Cortex of kidney (tissue), 1 donor: ENCODE data around the gene RETREG3.

Experiments
- DNase-seq: peaks from one replicate; lab custom pipeline; 2025; lab: John Stamatoyannopoulos, UW

Gene RETREG3

DNA sequence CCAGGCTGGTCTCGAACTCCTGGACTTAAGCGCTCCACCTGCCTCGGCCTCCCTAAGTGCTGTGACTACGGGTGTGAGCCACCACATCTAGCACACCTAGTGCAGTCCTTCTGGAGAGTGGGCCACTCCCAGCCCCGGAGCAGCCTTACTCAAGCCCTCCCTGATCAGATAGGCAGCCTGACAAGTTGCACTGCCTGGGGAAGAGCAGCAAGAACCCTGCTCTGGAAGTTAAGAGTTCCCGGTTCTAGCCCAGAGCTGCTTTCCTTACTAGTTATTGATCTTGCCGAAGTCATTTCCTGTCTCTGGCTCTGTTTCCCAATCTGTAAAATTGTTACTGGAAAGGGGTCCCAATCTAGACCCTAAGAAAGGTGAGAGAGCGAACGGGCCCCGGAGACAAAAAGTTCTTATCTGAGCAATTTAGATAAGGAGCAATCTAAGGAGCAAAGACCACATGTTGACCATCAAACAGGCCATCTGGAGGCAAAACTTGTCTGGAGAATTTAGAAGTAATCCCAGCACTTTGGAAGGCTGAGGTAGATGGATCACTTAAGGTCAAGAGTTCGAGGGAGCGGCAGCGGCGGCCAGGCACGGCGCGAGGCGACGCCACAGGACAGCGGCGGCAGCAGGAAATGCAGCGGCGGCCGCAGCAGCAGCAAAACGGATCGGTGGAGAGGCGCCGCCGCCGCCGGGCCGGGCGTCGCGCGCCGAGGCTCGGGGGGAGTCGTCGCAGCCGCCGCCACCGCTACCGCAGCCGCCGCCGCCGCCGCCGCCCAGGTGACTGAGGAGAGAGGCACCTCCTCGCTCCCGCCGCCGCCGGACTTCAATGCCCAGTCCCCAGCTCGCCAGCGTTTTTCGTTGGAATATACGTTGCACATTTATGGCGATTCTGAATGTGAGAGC is 77.5 kb downstream of the RETREG3 start:
- no peak for DNase-seq

DNA sequence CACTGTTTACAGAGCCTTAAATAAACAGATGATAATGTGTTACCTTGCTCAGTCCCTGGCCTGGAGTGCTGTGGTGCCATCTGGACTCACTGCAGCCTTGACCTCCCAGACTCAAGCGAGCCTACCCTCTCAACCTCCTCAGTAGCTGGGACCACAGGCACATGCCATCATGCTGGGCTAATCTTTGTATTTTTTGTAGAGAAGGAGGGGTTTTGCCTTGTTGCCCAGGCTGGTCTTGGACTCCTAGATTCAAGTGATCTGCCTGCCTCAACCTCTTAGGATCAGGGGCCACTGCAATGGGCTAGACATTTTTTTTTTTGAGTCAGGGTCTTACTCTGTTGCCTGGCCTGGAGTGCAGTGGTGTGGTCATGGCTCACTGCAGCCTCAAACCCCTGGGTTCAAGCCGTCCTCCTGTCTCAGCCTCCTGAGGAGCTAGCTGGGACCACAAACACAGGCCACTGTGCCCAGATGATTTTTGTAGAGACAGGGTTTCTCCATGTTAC is 78.2 kb downstream of the RETREG3 start:
- no peak for DNase-seq
